GM23338 (cell line): ENCODE data around the gene ITIH5. TPM values are rescaled to one million over a fixed set of nuclear protein-coding genes. Genes with fewer than 3 reads are reported as not detected.

ENCODE experiments used
- ATAC-seq: fragments of 200-7000 bp; cut with Tn5 transposase; 3 replicates; pipeline ENCODE4 v1.9.1; 2020
- DNase-seq: peaks from one replicate; pipeline ENCODE4 v3.0.0-alpha.2; 2015; ENCODE audit warnings: low spot score
- H2AFZ ChIP-seq: fragments of 200-600 bp; sonication (generic); 2 replicates; pipeline ENCODE4 v1.8.0; 2016; ENCODE audit warnings: antibody characterized with exemption, mild to moderate bottlenecking, moderate library complexity
- H3F3A ChIP-seq: fragments of 200-600 bp; sonication (generic); replicated peaks from 2 replicates; pipeline ENCODE4 v1.8.0; 2017; ENCODE audit warnings: antibody characterized with exemption, mixed run types, low read depth
- H3K27ac ChIP-seq: fragments of 200-600 bp; sonication (generic); 2 replicates; pipeline ENCODE4 v1.6.1; 2016; ENCODE audit warnings: low read depth
- H3K27me3 ChIP-seq: fragments of 200-600 bp; sonication (generic); 2 replicates; pipeline ENCODE4 v1.8.0; 2016; ENCODE audit warnings: mild to moderate bottlenecking, mixed run types, moderate library complexity; ENCODE audit not compliant: insufficient read depth
- H3K36me3 ChIP-seq: fragments of 200-600 bp; sonication (generic); 2 replicates; pipeline ENCODE4 v1.8.0; 2016; ENCODE audit warnings: mild to moderate bottlenecking; ENCODE audit not compliant: insufficient read depth
- H3K4me1 ChIP-seq: fragments of 200-600 bp; sonication (generic); 2 replicates; pipeline ENCODE4 v1.8.0; 2016; ENCODE audit warnings: mild to moderate bottlenecking, moderate library complexity; ENCODE audit not compliant: insufficient read depth
- H3K4me2 ChIP-seq: fragments of 200-600 bp; sonication (generic); 2 replicates; pipeline ENCODE4 v1.7.1; 2017; ENCODE audit warnings: mixed run types
- H3K4me3 ChIP-seq: fragments of 200-600 bp; sonication (generic); 2 replicates; pipeline ENCODE4 v1.6.1; 2016; ENCODE audit warnings: mixed run types
- H3K79me2 ChIP-seq: fragments of 200-600 bp; sonication (generic); replicated peaks from 2 replicates; pipeline ENCODE4 v1.8.0; 2017; ENCODE audit warnings: mild to moderate bottlenecking; ENCODE audit not compliant: insufficient read depth
- H3K9me2 ChIP-seq: fragments of 200-600 bp; sonication (generic); 2 replicates; pipeline ENCODE4 v1.8.0; 2017; ENCODE audit not compliant: insufficient read depth
- H4K20me1 ChIP-seq: fragments of 200-600 bp; sonication (generic); replicated peaks from 2 replicates; pipeline ENCODE4 v1.8.0; 2017; ENCODE audit warnings: mild to moderate bottlenecking; ENCODE audit not compliant: insufficient read depth
- H3K27ac Mint-ChIP-seq: 2 replicates; pipeline ENCODE4 v1.8.0; 2020; ENCODE audit warnings: inconsistent platforms, mild to moderate bottlenecking, moderate library complexity, mixed read lengths
- H3K27me3 Mint-ChIP-seq: 3 replicates; pipeline ENCODE4 v1.8.0; 2022; ENCODE audit warnings: low read depth, mild to moderate bottlenecking, moderate library complexity, mixed read lengths, inconsistent platforms; ENCODE audit not compliant: insufficient read depth, poor library complexity
- H3K36me3 Mint-ChIP-seq: 3 replicates; pipeline ENCODE4 v1.8.0; 2021; ENCODE audit warnings: low read depth, mild to moderate bottlenecking, inconsistent platforms, moderate library complexity, mixed read lengths
- H3K4me1 Mint-ChIP-seq: 3 replicates; pipeline ENCODE4 v1.8.0; 2020; ENCODE audit warnings: mild to moderate bottlenecking, inconsistent platforms, mixed read lengths
- H3K4me3 Mint-ChIP-seq: 3 replicates; pipeline ENCODE4 v1.8.0; 2021; ENCODE audit warnings: moderate library complexity, mild to moderate bottlenecking, inconsistent platforms, mixed read lengths
- H3K9me3 Mint-ChIP-seq: 3 replicates; pipeline ENCODE4 v1.8.0; 2020; ENCODE audit warnings: moderate library complexity, mild to moderate bottlenecking, inconsistent platforms, mixed read lengths
- EZH2 ChIP-seq: fragments of 200-600 bp; sonication (generic); IDR thresholded peaks from one replicate; pipeline ENCODE4 v1.8.0; 2017; ENCODE audit warnings: antibody characterized with exemption, mild to moderate bottlenecking, low read depth; ENCODE audit not compliant: unreplicated experiment
- JUNB ChIP-seq: IDR thresholded peaks from one replicate; pipeline ENCODE4 v1.6.1; 2016; ENCODE audit warnings: antibody characterized with exemption; ENCODE audit not compliant: unreplicated experiment
- POLR2AphosphoS5 ChIP-seq: IDR thresholded peaks from 2 replicates; pipeline ENCODE4 v1.6.1; 2016; ENCODE audit warnings: antibody characterized with exemption, low read depth
- STAT1 ChIP-seq: IDR thresholded peaks from one replicate; pipeline ENCODE4 v1.6.1; 2016; ENCODE audit warnings: antibody characterized with exemption; ENCODE audit not compliant: unreplicated experiment
- ZNF114 ChIP-seq: fragments of 250-450 bp; sonication (Bioruptor Pico); IDR thresholded peaks from 2 replicates; pipeline ENCODE4 v1.5.0; 2020; ENCODE audit warnings: mild to moderate bottlenecking, moderate library complexity
- ZNF331 ChIP-seq: fragments of 250-450 bp; sonication (Bioruptor Pico); IDR thresholded peaks from 2 replicates; pipeline ENCODE4 v1.5.0; 2020; ENCODE audit warnings: low read depth, mild to moderate bottlenecking, moderate library complexity
- ZNF462 ChIP-seq: fragments of 250-450 bp; sonication (Bioruptor Pico); IDR thresholded peaks from 2 replicates; pipeline ENCODE4 v1.5.0; 2020; ENCODE audit warnings: mild to moderate bottlenecking, moderate library complexity
- polyA plus RNA-seq: library from polyadenylated mRNA; unstranded; fragments of >200 nt; fragmentation: Nextera tagmentation; extraction: Ambion mirVana; gene quantifications from 2 replicates; pipeline ENCODE4 v1.2.1, GENCODE V29; 2016
- total RNA-seq: library from RNA; depleted of rRNA; stranded (reverse); fragments of >200 nt; shearing (Covaris generic); gene quantifications from 2 replicates; pipeline ENCODE4 v1.2.3, GENCODE V29; 2014

The ITIH5 gene
- total and polyA plus RNA-seq, 2 experiments from 2014 or later, result 0.99 to 2.2 TPM

GRCh38 chr10:7707102-7707501, 40.3 kb upstream of the ITIH5 start:
- Histone ChIP-seq H4K20me1 (no peaks in the 10 kb centered on the region), H3K36me3 (no peaks in the 10 kb centered on the region), H3K9me2 (no peaks in the 10 kb centered on the region), H3F3A (no peaks in the 10 kb centered on the region), H2AFZ (no peak overlapping the region), H3K79me2 (no peaks in the 10 kb centered on the region), H3K27ac (no peak overlapping the region), H3K4me1 (no peaks in the 10 kb centered on the region; the same call in 1 of the 2 replicates), H3K4me2 (no peak overlapping the region), H3K27me3 (no peaks in the 10 kb centered on the region), H3K4me3 (no peak overlapping the region)
- TF ChIP-seq JUNB (no peak), ZNF462 (no peak), POLR2AphosphoS5 (no peak), ZNF114 (CRISPR knock-in tag) (no peak), EZH2 (no peak)
- no peak overlapping the region for H3K27ac Mint-ChIP-seq
- DNase-seq (no peak), ATAC-seq (no peak)
- H3K36me3 Mint-ChIP-seq, result no peaks in the 10 kb centered on the region
- H3K27me3 Mint-ChIP-seq, result no peaks in the 10 kb centered on the region
- H3K9me3 Mint-ChIP-seq, result no peaks in the 10 kb centered on the region
- H3K4me1 Mint-ChIP-seq, result peaks cover 10% of the 10 kb centered on the region
- H3K4me3 Mint-ChIP-seq, result no peak overlapping the region

GRCh38 chr10:7706534-7707073, 39.8 kb upstream of the ITIH5 start:
- H3K4me3 ChIP-seq, result no peak overlapping the region
- H3K36me3 ChIP-seq, result no peaks in the 10 kb centered on the region
- H3F3A ChIP-seq, result no peaks in the 10 kb centered on the region
- H3K27me3 ChIP-seq, result no peaks in the 10 kb centered on the region
- Mint-ChIP-seq H3K36me3 (no peaks in the 10 kb centered on the region), H3K4me1 (peaks cover 10% of the 10 kb centered on the region), H3K4me3 (no peak overlapping the region), H3K27ac (no peak overlapping the region), H3K27me3 (no peaks in the 10 kb centered on the region), H3K9me3 (no peaks in the 10 kb centered on the region)
- H3K79me2 ChIP-seq, result no peaks in the 10 kb centered on the region
- H2AFZ ChIP-seq, result no peak overlapping the region
- DNase-seq (no peak), ATAC-seq (no peak)
- H3K9me2 ChIP-seq, result no peaks in the 10 kb centered on the region
- no peaks in the 10 kb centered on the region; the same call in 1 of the 2 replicates for H3K4me1 ChIP-seq
- no peak overlapping the region for H3K4me2 ChIP-seq
- no peaks in the 10 kb centered on the region for H4K20me1 ChIP-seq
- H3K27ac ChIP-seq, result no peak overlapping the region
- TF ChIP-seq ZNF331 (CRISPR knock-in tag) (no peak), STAT1 (no peak), ZNF114 (CRISPR knock-in tag) (no peak), EZH2 (no peak)
